Upper lobe of left lung (tissue), 6 donors: Measurements from ENCODE around the gene AFAP1. TPM values are rescaled to one million over a fixed set of nuclear protein-coding genes. Genes with fewer than 3 reads are reported as not detected.

Experiments
- ATAC-seq, 2 donors: fragments of 200-7000 bp; cut with Tn5 transposase; one replicate each; pipeline ENCODE4 v1.9.1; 2022; ENCODE audit warnings: mild to moderate bottlenecking in 2 of 2, moderate library complexity in 2 of 2; ENCODE audit not compliant: low FRiP score in 2 of 2
- DNase-seq, 2 donors: peaks; one replicate each; pipeline ENCODE4 v3.0.0-alpha.2; 2019 to 2020
- H3K27ac ChIP-seq, 4 donors: fragments of 200-600 bp; sonication (generic); one replicate each; pipeline ENCODE4 v1.5.1; 2016 to 2019
- H3K27me3 ChIP-seq, 4 donors: fragments of 200-600 bp; sonication (generic); one replicate each; pipeline ENCODE4 v1.5.1; 2017 to 2019
- H3K36me3 ChIP-seq, 4 donors: fragments of 200-600 bp; sonication (generic); one replicate each; pipeline ENCODE4 v1.5.1; 2016 to 2019
- H3K4me1 ChIP-seq, 4 donors: fragments of 200-600 bp; sonication (generic); one replicate each; pipeline ENCODE4 v1.5.1; 2018 to 2019
- H3K4me3 ChIP-seq, 4 donors: fragments of 200-600 bp; sonication (generic); one replicate each; pipeline ENCODE4 v1.5.1; 2017 to 2019; ENCODE audit warnings: mild to moderate bottlenecking in 2 of 4, moderate library complexity in 1 of 4
- H3K9me3 ChIP-seq, 4 donors: fragments of 200-600 bp; sonication (generic); one replicate each; pipeline ENCODE4 v1.5.1; 2018 to 2019
- EP300 ChIP-seq, 4 donors: sonication (generic); formaldehyde crosslinking; IDR thresholded peaks; one replicate each; pipeline ENCODE4 v1.5.1; 2017; ENCODE audit warnings: antibody characterized with exemption in 4 of 4, control low read depth in 2 of 4
- POLR2A ChIP-seq, 4 donors: fragments of 450-650 bp; IDR thresholded peaks; one replicate each; pipeline ENCODE4 v1.5.1; 2016 to 2017; ENCODE audit warnings: antibody characterized with exemption in 4 of 4, mild to moderate bottlenecking in 2 of 4
- POLR2AphosphoS5 ChIP-seq, 2 donors: sonication (generic); formaldehyde crosslinking; IDR thresholded peaks; one replicate each; pipeline ENCODE4 v1.5.1; 2017; ENCODE audit warnings: antibody characterized with exemption in 2 of 2
- WGBS, 2 donors: methylation state at CpG; one replicate each; pipeline ENCODE4 v1.1.5; 2017 to 2018; 5-methylcytosine and 5-hydroxymethylcytosine counted together
- total RNA-seq, 6 donors: library from RNA; depleted of rRNA in 4 of 6; stranded (reverse); fragments of >200 nt in 4 of 6; gene quantifications; one replicate each; pipeline versions ENCODE4 v1.1.0 to v1.2.1, GENCODE V29; 2016 to 2021
- TF ChIP-seq, protein P1 (sequence below), 6 experiments: fragments of 450-650 bp in 4 of 6; fragments of 200-600 bp in 2 of 6; sonication (generic) in 2 of 6; IDR thresholded peaks; one replicate each; pipeline ENCODE4 v1.5.1; 2016 to 2019; ENCODE audit warnings: antibody characterized with exemption in 6 of 6
- donor health status: DM: no; HTN: no; CAD: no; lungs with moderate emphysema.
- donor health status: DM: no; HTN: yes; CAD: no; lungs with severe emphysema.

The AFAP1 gene
- total RNA-seq, 6 donors from 2014 or later = 10.9 to 26.7 (median 19.2) TPM

DNA sequence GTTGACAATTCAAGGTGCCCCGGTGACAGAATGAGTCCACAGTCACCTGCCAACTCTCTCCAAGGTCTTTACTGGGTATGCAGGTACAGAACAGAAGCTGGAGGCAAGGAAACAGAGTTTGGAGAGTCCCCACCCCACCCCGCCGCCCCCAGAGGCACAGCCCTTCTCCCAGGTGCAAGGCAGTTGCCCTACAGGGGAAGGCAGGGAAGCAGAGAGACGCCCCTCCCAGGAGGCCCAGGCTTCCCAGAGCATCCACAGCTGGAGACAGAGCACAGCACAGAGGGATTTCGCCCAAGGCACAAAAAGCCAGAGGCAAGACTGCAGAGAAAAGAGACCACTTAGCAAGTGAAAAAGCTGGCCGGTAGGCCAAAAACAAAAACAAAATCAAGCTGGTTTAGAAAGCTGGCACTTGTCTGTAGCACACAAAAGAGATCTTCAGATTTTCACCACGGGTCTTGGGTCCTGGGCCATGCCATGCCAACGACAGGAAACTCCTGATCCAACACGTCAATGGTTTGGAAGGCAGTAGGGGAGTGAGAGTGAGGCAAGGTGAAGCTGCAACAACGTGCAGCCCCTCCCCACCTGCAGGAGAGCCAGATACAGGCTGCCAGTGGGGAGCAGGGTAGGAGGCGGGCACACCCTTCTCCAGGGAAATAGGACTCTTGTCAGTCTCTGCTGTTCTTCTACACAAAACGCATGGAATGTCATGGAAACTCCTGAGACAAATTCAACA is 113.3 kb downstream of the AFAP1 start:
- Histone ChIP-seq H3K4me3 (no peak overlapping the region), H3K36me3 (peaks cover 0 to 6% (median 0%) of the 10 kb centered on the region in 4 donors), H3K27ac (no peak overlapping the region), H3K4me1 (peaks cover 16 to 25% (median 19%) of the 10 kb centered on the region in 4 donors), H3K9me3 (no peaks in the 10 kb centered on the region), H3K27me3 (no peaks in the 10 kb centered on the region)
- DNase-seq (no peak), ATAC-seq (no peak)
- TF ChIP-seq EP300 (IDR thresholded peaks at IDR 0.05) (no peak), POLR2A (IDR thresholded peaks at IDR 0.05) (no peak), POLR2AphosphoS5 (IDR thresholded peaks at IDR 0.05) (no peak)
- TF ChIP-seq, protein P1, sequence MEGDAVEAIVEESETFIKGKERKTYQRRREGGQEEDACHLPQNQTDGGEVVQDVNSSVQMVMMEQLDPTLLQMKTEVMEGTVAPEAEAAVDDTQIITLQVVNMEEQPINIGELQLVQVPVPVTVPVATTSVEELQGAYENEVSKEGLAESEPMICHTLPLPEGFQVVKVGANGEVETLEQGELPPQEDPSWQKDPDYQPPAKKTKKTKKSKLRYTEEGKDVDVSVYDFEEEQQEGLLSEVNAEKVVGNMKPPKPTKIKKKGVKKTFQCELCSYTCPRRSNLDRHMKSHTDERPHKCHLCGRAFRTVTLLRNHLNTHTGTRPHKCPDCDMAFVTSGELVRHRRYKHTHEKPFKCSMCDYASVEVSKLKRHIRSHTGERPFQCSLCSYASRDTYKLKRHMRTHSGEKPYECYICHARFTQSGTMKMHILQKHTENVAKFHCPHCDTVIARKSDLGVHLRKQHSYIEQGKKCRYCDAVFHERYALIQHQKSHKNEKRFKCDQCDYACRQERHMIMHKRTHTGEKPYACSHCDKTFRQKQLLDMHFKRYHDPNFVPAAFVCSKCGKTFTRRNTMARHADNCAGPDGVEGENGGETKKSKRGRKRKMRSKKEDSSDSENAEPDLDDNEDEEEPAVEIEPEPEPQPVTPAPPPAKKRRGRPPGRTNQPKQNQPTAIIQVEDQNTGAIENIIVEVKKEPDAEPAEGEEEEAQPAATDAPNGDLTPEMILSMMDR (IDR thresholded peaks at IDR 0.05) = no peak
- 88 to 91% methylated on average over 10 to 12 of the region's 12 CpGs for WGBS, 2 donors

DNA sequence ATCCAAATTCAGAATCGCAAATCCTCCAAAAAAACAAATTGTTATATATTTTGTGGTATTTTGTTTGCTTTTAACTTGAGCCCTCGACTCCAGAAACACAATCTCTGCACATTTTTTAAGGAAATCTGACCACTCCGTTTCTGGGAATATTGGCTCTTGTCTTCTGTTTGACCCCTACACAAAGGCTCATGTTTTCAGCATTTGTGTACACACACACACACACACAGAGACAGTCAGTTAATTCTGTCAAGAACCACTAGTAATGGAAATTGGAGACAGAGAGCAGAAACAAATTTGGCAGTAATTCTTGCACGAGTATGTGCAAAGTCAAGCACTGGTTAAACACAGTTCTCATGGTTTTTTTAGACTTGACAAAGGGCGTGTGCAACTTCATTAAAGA is 115.4 kb downstream of the AFAP1 start:
- 52 to 60% methylated on average over 5 of the region's 5 CpGs for WGBS, 2 donors
- Histone ChIP-seq H3K27me3 (no peaks in the 10 kb centered on the region), H3K4me1 (peaks cover 11 to 22% (median 18%) of the 10 kb centered on the region in 4 donors), H3K27ac (no peak overlapping the region), H3K9me3 (no peaks in the 10 kb centered on the region), H3K4me3 (no peak overlapping the region), H3K36me3 (peaks cover 0 to 6% (median 0%) of the 10 kb centered on the region in 4 donors)
- DNase-seq (no peak), ATAC-seq (no peak)
- TF ChIP-seq EP300 (IDR thresholded peaks at IDR 0.05) (no peak), POLR2A (IDR thresholded peaks at IDR 0.05) (no peak), POLR2AphosphoS5 (IDR thresholded peaks at IDR 0.05) (no peak)
- TF ChIP-seq, protein P1 (IDR thresholded peaks at IDR 0.05) = no peak

GRCh38 chr4:7823416-7823824 is 116.2 kb downstream of the AFAP1 start:
- 56% methylated on average over 9 of the region's 9 CpGs for WGBS, 2 donors
- peak; percentile 70 to 71 for ATAC-seq
- peaks cover 9 to 16% (median 14%) of the 10 kb centered on the region in 4 donors for H3K4me1 ChIP-seq
- no peaks in the 10 kb centered on the region for H3K27me3 ChIP-seq
- no peak overlapping the region for H3K4me3 ChIP-seq
- H3K27ac ChIP-seq = peak overlapping the region; percentile 44 to 78 (median 66)
- peaks cover 0 to 13% (median 0%) of the 10 kb centered on the region in 4 donors for H3K36me3 ChIP-seq
- peak in 1 of 2 donors; percentile 45 for TF ChIP-seq POLR2AphosphoS5 (IDR thresholded peaks at IDR 0.05)
- TF ChIP-seq, protein P1 (IDR thresholded peaks at IDR 0.05) = no peak
- H3K9me3 ChIP-seq = no peaks in the 10 kb centered on the region
- DNase-seq = no peak

- peak overlapping the region; percentile 44 to 78 (median 66) for H3K27ac ChIP-seq
- H3K27me3 ChIP-seq = no peaks in the 10 kb centered on the region
- peaks cover 0 to 19% (median 0%) of the 10 kb centered on the region in 4 donors for H3K36me3 ChIP-seq
- peaks cover 5 to 13% (median 10%) of the 10 kb centered on the region in 4 donors for H3K4me1 ChIP-seq
- 71 to 77% methylated on average over 4 of the region's 4 CpGs for WGBS, 2 donors
- H3K9me3 ChIP-seq = no peaks in the 10 kb centered on the region
- DNase-seq = no peak
- ATAC-seq = peak in 1 of 2 donors; percentile 76
- H3K4me3 ChIP-seq = no peak overlapping the region
- TF ChIP-seq POLR2A (IDR thresholded peaks at IDR 0.05) (no peak), POLR2AphosphoS5 (IDR thresholded peaks at IDR 0.05) (no peak), EP300 (IDR thresholded peaks at IDR 0.05) (no peak)
- TF ChIP-seq, protein P1 (IDR thresholded peaks at IDR 0.05) = no peak
These were observed 116.8 kb downstream of the AFAP1 start for GRCh38 chr4:7822877-7823276.

GRCh38 chr4:7822137-7822505 is 117.5 kb downstream of the AFAP1 start:
- Histone ChIP-seq H3K36me3 (peaks cover 0 to 21% (median 0%) of the 10 kb centered on the region in 4 donors), H3K4me3 (no peak overlapping the region), H3K9me3 (no peaks in the 10 kb centered on the region), H3K27ac (no peak overlapping the region), H3K4me1 (peaks cover 0 to 11% (median 8%) of the 10 kb centered on the region in 4 donors), H3K27me3 (no peaks in the 10 kb centered on the region)
- 78 to 79% methylated on average over 6 of the region's 6 CpGs for WGBS, 2 donors
- no peak for DNase-seq
- no peak for ATAC-seq
- TF ChIP-seq EP300 (IDR thresholded peaks at IDR 0.05) = no peak
- TF ChIP-seq, protein P1 (IDR thresholded peaks at IDR 0.05) = no peak
- TF ChIP-seq POLR2AphosphoS5 (IDR thresholded peaks at IDR 0.05) = no peak
- TF ChIP-seq POLR2A (IDR thresholded peaks at IDR 0.05) = no peak
